GM18909 (cell line): ENCODE data around the gene ERVW-1.
"Not testable (repeated sequence)": the region's sequence is repeated elsewhere in the genome, so short reads cannot be mapped to it uniquely, and the experiment has no call there.

Experiments
- ATAC-seq: cut with Tn5 transposase; IDR thresholded peaks from one replicate; pipeline ENCODE4 v1.9.1; 2021; ENCODE audit warnings: mild to moderate bottlenecking; ENCODE audit not compliant: unreplicated experiment, poor library complexity

Gene ERVW-1

GRCh38 chr7:92475851-92476590 is 1.7 kb downstream of the ERVW-1 start:
- ATAC-seq = not testable (repeated sequence)

- ATAC-seq = not testable (repeated sequence)
Measured at GRCh38 chr7:92475261-92475770, 2.4 kb downstream of the ERVW-1 start.

- ATAC-seq = not testable (repeated sequence)
Measured at GRCh38 chr7:92473989-92474388, 3.8 kb downstream of the ERVW-1 start.

- not testable (repeated sequence) for ATAC-seq
Measured at GRCh38 chr7:92468589-92468988, 9.2 kb downstream of the ERVW-1 start.

- no peak for ATAC-seq
Measured at GRCh38 chr7:92466682-92467081, 11.1 kb downstream of the ERVW-1 start.

- no peak for ATAC-seq
Measured at GRCh38 chr7:92464515-92464914, 13.2 kb downstream of the ERVW-1 start.

- no peak for ATAC-seq
Measured at GRCh38 chr7:92462560-92462959, 15.2 kb downstream of the ERVW-1 start.

DNA sequence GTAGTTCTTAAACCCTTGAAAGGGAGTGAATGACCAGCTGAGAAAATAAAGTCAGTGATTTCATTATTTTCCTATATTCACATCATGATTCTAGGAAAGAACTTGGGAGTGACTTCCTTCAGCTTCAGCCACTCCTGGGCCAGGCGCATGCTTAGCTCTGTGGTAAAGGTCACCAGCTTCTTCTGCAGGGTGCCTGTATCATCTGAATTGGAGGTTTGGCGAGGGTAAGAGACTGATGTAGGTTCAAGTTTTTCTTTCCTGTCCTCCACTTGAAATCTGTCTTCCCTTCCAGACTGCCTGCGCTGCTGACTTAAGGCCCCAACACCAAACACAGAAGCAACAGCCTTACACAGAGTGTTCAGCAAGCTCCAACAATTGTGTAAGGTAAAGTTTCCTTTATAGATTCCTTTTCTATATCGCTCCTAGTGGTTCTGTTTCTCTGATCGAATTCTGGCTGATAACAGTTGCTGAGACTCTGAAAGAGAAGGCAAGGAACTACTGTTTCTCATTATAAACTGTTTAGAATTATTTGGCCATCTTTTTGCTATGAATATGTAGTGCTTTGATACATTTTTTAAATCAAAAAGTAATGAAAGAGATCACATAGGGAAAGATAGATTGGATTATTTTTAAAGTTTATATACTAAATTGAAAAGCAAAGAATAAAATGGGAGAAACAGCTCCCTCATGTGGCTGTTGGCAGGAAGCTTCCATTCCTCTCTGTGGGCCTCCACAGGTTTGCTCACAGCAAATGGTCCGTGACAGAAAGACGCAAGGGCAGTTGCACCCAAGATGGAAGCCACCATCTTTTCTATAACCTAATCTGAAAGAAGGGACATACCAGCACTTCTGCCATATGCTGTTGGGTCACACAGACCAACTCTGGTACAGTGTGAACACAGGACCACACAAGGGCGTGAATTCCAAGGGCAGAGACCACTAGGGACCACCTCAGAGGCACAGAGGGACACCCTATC is 16.4 kb downstream of the ERVW-1 start:
- peak; percentile 91 for ATAC-seq

DNA sequence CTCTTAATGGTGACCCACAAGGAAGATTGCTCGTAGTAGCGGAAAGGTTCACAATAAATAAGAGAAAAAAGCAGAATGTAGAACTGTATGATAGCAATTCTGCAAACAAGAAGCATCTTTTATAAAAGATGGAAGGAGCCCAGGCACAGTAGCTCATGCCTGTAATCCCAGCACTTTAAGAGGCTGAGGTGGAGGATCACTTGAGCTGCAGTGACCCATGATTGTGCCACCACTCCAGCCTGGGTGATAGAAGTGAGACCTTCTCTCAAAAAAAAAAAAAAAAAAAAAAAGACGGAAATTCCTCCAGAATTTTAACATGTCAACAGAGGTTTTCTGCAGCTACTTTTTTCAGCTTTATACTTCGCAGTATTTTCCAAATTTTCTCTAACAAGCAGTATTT is 17.2 kb downstream of the ERVW-1 start:
- no peak for ATAC-seq

- ATAC-seq = no peak
Measured at GRCh38 chr7:92460109-92460508, 17.6 kb downstream of the ERVW-1 start.

DNA sequence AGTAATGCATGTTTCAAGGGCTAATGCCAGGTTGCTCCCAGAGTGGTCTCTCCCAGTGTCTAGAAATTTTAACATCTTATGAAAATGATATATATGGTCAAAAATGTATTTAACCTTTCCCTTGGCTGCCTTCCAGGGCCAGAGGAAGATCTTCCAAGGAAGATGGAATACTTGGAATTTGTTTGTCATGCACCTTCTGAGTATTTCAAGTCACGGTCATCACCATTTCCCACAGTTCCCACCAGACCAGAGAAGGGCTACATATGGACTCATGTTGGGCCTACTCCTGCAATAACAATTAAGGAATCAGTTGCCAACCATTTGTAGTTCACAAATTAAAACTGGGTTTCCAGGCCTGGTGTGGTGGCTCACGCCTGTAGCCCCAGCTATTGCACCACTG is 21.5 kb downstream of the ERVW-1 start:
- ATAC-seq = no peak

DNA sequence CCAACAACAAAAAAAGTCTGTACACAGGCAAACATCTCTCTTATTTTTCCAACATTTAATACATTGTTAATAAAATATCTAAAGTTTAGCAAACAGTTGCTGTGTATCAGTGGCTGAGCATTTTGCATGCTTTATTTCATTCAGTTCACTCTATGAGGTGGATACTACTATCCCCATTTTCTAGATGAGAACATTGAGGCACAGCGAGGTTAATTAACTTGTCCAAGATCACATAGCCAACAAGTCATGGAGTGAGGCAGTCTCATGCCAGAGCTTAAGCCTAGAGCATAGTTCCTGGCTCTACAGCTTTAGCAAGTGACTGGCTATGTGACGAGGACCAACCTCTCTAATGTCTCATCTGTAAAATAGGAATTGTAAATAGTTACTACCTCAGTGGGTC is 26.1 kb downstream of the ERVW-1 start:
- ATAC-seq = no peak

GRCh38 chr7:92448205-92448747 is 29.5 kb downstream of the ERVW-1 start:
- peak; percentile 48 for ATAC-seq

- ATAC-seq = peak; percentile 94
Measured at GRCh38 chr7:92447345-92448204, 30.2 kb downstream of the ERVW-1 start, which contains the start of gene GATAD1. GATAD1 (plus strand) TSS chr7:92447482; CDS start chr7:92447730, 248 bp downstream.

GRCh38 chr7:92446869-92447344 is 30.8 kb downstream of the ERVW-1 start:
- no peak for ATAC-seq

- ATAC-seq = not testable (repeated sequence)
Measured at GRCh38 chr7:92442720-92443119, 35.0 kb downstream of the ERVW-1 start.

DNA sequence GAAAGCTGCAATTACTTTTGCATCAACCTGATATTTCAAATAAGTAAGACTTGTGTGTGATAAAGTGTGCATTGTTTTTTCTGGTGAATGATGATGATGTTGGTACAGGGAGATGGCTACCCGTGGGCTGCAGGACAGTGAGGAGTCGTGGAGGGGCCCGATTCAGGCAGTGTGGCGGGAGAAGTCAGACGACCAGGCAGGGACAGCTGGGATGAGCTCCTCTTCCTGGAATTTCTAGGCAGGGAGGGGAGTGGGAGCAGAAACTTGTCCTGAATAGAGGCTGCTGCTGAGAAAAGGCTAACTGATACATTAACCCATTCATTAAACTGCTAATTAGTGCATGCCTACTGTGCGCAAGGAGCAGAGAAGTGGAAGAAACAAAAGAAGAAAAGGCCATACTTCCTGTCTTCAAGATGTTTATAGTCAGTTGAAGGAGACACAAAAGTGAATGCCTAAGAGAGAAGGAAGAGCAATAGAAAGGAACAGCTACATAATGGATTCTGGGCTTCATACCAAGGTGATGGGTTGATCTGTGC is 39.7 kb downstream of the ERVW-1 start:
- no peak for ATAC-seq

- ATAC-seq = no peak
Measured at GRCh38 chr7:92436612-92437445, 40.9 kb downstream of the ERVW-1 start.
